GM18907 (cell line): Measurements from ENCODE around the gene DENND1A.

Experiments
- ATAC-seq: cut with Tn5 transposase; IDR thresholded peaks from one replicate; pipeline ENCODE4 v1.9.1; 2021; ENCODE audit warnings: mild to moderate bottlenecking, moderate library complexity; ENCODE audit not compliant: unreplicated experiment

DENND1A gene

GRCh38 chr9:123382653-123383511 lies 547.0 kb downstream of the DENND1A start:
- no peak for ATAC-seq

GRCh38 chr9:123380852-123381705 lies 548.8 kb downstream of the DENND1A start:
- ATAC-seq: no peak

DNA sequence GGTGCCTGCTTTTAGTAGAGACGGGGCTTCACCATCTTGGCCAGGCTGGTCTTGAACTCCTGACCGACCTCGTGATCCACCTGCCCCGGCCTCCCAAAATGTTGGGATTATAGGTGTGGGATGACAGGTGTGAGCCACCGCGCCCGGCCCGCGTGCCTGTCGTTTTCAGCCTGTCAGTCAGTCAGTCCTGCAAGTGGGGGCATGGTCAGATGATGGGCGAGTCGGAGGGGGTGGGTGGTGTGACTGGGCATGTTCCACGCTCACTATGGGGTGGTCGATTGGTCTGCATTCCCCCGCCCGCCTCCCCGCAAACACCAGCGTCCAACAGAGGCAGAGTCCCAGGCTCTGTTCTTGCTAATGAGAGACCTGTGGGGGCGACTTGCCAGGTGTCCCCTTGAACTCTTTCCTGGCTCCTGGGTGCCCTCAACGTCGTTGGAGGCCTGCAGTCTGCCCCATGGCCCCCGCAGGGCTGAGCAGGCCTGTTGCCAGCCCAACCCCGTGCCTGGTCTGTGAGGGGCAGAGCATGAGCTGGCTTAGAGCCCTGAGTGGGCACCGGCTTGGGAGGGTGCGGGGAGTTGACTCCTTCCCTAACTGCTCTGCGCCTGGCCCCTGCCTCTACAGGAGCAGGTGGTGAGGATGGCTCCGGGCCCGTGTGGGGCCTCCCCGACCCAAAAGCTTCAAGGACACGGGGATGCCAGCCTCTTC lies 550.8 kb downstream of the DENND1A start:
- no peak for ATAC-seq

DNA sequence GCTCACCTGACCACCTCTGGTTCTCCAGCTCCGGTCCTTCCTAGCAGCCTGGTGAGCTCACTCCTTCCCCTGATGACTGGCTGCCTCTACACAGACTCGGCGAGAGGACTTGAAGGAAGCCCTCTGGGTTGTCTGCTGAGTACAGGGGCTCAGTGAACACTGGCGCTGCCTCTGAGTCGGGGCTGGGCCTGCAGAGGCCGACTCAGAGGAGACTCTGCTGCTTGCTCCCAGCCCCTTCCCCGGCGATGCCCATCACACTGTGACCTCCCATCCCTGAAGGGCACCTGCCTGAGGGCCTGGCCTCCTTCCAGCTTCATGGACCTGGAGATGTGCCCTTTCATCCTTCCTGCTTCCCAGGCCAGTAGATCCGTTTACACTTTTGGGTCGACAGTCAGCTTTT lies 551.9 kb downstream of the DENND1A start:
- ATAC-seq: no peak

DNA sequence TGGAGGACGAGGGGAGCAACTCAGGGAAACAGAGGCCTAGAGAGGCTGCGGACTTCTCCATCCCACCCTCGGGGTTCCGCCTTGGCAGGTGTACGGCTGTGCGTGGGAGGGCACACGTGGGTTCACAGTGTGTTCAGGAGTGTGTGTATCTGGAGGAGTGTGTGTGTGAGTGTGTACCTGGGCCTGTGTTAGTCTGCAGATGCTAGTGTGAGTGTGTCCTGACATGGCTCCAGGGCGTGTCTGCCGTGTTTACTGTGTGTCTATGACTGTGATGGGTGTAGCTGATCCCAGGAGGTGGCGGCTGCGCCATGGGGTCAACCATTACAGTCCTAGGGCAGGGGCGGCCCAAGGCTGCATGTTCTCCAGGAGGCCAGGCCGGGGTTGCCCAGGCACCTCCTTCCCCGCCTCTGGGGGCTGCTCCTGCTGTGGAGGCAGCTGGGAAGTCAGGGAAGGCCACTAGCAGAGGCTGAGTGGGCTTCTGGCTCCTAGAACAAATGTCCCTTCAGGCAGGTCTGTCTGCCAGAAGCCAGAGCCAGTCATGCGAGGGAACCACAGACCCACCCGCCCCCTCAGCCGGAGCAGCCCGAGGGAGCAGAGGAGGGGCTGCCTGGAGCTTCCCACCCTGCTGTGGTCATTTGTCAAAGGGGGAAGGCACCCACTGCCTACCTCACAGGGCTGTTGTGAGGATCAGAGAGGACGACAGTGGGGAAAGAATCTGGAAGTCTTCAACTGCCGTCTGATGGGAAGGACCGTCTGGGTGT lies 552.5 kb downstream of the DENND1A start:
- ATAC-seq: no peak

DNA sequence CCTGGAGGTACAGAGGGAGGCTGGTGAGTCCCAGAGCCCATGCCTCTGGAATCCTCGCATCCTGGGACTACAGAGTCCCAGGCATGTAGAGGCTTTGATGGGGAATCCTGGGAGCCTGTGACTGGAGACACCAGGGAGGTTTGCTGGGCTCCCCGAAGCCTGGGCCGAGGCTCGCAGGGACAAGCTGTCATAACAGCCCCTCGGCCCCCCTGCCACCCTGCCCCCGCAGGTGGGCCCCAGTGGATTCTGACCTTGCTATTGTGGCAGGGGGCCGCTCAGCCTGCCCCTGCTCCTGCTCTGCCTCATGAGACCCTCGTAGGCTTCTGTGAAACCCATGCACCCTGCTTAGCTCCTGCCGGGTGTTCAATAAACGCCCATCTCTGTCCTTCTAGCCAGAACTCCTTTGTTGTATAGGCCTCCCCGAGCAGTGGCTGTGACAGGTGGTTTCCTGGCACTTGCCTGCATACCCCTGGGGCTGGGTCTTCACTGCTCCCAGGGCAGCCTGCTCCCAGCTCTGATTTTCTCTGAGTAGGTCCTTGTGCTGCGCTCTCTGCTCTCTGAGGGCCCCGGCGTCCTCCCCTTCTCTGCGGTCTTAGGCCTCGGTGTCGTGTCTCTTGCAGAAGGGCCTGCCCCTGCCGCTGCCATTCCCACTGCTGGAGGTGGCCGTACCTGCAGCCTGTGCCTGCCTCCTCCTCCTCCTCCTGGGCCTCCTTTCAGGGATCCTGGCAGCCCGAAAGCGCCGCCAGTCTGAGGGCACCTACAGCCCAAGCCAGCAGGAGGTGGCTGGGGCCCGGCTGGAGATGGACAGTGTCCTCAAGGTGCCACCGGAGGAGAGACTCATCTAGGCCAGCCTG lies 553.5 kb downstream of the DENND1A start:
- no peak for ATAC-seq

DNA sequence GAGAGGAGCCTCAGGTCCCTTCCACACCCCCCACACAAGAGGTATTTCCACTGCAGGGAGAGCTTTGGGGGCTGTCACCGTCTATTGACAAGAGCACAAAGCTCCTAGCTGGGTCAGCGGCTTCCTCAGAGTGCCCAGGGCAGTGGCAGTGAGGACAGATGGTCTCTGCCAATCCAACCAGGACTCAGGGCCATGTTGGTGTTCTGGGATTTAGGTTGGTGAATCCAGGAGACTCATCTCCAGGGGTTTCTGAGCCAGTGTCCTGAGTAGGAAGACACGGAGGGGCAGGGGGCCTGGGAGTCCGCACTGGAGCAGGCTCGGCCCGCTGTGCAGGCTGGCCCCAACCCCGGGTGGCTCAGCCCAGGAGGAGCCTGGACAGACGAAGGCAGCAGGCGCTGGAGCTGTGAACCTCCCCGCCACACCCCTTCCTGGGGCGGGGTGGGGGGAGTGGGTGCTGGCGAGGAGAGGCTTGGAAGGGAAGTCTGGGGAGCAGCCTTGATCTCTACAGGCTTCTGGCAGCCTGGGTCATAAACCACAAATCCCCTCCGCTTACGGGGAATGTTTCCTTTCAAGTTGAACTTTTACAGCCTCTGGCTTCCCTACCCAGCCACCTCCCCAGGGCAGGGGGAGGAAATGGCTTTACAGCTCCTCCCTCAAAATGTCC lies 554.3 kb downstream of the DENND1A start:
- no peak for ATAC-seq

GRCh38 chr9:123373946-123374345 lies 556.0 kb downstream of the DENND1A start:
- no peak for ATAC-seq

DNA sequence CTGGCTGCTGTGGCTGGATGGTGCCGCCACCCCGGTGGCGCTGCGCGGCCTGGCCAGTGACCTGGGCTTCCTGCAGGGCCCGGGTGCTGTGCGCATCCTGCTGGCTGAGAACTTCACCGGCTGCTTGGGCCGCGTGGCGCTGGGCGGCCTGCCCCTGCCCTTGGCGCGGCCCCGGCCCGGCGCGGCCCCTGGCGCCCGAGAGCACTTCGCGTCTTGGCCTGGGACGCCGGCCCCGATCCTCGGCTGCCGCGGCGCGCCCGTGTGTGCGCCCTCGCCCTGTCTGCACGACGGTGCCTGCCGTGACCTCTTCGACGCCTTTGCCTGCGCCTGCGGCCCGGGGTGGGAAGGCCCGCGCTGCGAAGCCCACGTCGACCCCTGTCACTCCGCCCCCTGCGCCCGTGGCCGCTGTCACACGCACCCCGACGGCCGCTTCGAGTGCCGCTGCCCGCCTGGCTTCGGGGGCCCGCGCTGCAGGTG lies 556.4 kb downstream of the DENND1A start:
- no peak for ATAC-seq

DNA sequence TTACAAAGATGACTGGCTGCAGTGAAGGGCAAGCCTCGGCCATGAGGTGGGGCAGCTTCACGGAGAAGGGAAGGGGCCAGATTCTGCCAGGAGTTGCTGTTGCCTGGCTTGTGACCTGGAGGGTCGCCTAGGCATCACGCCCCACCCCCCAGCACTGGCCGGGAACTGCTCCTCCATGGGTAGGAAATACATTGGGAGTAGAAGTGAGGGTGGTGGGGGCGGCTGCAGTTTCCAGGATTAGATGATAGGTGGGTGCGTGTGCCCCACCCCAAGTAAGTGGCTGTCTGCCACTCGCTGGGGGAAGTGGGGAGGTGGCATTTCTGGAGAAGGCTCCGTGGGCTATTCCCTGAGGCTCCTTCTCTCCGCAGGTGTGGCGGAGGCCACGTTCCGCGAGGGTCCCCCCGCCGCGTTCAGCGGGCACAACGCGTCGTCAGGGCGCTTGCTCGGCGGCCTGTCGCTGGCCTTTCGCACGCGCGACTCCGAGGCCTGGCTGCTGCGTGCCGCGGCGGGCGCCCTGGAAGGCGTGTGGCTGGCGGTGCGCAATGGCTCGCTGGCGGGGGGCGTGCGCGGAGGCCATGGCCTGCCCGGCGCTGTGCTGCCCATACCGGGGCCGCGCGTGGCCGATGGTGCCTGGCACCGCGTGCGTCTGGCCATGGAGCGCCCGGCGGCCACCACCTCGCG lies 557.0 kb downstream of the DENND1A start:
- ATAC-seq: no peak

DNA sequence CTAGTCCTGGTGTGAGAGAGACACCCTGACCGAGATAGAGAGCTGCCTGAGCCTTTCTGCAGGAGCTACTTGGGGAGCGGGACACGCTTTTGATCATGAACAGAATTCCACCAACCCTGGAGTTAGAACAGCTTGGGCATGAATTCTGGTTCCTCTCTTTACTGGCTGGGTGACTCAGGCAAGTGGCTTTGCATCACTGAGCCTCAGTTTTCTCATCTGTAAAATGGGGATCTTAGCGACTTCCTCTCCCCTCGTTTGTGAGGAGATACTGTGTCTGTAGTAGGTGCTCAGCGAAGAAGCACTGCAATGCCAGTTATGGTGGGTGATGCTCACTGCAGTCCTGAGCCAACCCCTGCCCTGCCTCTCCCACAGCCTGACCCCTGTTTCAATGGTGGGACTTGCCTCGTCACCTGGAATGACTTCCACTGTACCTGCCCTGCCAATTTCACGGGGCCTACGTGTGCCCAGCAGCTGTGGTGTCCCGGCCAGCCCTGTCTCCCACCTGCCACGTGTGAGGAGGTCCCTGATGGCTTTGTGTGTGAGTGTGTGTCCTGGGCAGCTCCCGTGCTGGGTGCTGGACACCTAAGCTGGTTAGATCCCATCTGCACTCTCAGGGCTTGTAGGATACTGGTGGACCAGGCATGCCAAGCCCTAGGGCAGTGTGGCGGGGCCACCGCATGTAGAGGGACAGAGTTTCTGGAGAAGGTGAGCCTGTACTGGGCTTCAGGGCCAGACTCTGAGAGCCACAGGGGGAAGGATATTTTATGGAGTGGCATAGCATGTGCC lies 557.9 kb downstream of the DENND1A start:
- no peak for ATAC-seq

GRCh38 chr9:123371228-123371584 lies 558.7 kb downstream of the DENND1A start:
- no peak for ATAC-seq

DNA sequence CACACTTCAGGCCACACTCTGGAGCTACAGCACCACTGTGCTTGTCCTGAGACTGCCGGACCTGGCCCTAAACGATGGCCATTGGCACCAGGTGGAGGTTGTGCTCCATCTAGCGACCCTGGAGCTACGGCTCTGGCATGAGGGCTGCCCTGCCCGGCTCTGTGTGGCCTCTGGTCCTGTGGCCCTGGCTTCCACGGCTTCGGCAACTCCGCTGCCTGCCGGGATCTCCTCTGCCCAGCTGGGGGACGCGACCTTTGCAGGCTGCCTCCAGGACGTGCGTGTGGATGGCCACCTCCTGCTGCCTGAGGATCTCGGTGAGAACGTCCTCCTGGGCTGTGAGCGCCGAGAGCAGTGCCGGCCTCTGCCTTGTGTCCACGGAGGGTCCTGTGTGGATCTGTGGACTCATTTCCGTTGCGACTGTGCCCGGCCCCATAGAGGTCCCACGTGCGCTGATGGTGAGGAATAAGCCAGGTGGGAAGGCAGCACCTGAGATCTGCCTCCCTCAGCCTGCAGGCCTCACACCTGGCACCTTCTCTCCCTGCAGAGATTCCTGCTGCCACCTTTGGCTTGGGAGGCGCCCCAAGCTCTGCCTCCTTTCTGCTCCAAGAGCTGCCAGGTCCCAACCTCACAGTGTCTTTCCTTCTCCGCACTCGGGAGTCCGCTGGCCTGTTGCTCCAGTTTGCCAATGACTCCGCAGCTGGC lies 559.2 kb downstream of the DENND1A start:
- no peak for ATAC-seq

DNA sequence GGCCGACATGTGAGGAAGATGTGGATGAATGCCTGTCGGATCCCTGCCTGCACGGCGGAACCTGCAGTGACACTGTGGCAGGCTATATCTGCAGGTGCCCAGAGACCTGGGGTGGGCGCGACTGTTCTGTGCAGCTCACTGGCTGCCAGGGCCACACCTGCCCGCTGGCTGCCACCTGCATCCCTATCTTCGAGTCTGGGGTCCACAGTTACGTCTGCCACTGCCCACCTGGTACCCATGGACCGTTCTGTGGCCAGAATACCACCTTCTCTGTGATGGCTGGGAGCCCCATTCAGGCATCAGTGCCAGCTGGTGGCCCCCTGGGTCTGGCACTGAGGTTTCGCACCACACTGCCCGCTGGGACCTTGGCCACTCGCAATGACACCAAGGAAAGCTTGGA lies 559.8 kb downstream of the DENND1A start:
- no peak for ATAC-seq

DNA sequence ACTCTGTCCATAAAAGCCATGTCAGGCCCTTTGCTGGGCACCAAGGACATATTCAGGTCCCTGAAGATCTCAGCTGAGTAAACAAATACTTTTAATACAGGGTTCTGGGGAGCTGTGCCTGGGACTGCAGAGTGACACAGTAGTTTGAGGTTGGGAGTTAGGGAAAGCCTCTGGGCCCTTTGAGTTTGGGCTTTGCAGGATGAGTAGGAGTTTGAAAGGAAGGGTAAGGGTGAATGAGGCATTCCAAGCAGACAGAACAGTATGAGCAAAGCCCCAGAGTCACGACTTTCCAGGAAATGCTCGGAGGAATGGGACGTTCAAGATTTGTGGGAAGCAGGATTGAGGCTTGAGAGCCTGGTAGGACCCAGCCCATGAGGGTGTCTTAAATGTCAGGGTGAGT lies 560.6 kb downstream of the DENND1A start:
- ATAC-seq: no peak

DNA sequence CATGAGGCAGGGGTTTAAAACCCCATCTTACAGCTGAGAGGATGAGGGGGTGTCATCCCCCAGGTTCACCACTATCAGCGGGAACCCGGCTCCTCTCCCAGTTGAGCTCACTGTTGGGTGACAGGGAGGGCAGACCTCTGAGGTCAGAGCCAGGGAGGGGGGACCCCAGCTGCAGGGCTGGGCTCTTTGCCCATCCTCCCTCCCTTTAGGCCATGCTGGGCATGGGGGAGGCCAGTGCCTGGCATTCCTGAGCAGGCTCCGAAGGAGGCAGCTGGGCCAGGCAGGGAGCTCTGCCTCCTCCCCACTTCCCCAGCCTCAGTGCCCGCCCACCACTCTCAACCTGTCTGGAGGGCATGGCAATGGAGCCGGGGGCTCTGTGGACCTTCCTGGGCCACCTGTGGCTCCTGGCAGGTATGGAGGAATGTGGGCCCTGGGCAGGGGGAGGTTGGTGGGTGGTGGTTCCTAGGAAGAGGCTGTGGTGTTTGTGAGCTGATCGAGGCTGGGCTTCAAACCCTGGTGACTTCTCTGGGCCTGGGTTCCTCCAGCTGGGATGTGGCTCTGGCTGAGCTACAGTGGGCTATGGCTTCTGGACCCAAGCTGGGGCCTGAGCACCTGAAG lies 561.3 kb downstream of the DENND1A start:
- ATAC-seq: no peak

DNA sequence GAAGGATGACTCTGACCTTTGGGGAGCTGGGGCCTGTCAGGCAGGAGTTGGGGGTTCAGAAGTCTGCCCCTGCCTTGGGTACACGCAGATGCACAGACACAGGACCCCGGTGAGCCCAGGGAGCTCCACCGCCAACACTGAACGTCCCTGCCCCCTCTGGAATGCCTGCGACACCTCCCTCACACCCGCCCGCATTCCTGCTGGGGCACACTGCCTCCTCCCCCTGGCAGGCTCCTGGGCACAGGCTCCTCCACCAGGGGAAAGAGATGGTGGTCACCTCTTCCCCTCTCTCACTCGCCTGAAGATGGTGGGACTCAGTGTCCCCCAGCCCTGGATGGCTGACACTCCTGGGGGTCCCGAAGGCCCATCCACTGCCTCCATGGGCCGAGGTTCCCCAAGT lies 561.9 kb downstream of the DENND1A start:
- ATAC-seq: no peak
